ENCODE measurements around the gene METAP1D.

Gene METAP1D

GRCh38 chr2:171999161-171999560 lies 592 bp upstream of the METAP1D start:
- no peak for DNase-seq

GRCh38 chr2:172000696-172001361 lies 1.1 kb downstream of the METAP1D start:
- no peak for DNase-seq

- DNase-seq, result no peak
Measured at GRCh38 chr2:172007372-172007771, 7.6 kb downstream of the METAP1D start.

- DNase-seq, result no peak
Measured at GRCh38 chr2:172009823-172010222, 10.1 kb downstream of the METAP1D start.

- no peak for DNase-seq
Measured at GRCh38 chr2:172011812-172012575, 12.2 kb downstream of the METAP1D start.

GRCh38 chr2:172012677-172013391 lies 13.1 kb downstream of the METAP1D start:
- DNase-seq, result no peak

- DNase-seq, result no peak
Measured at GRCh38 chr2:172013396-172013795, 13.6 kb downstream of the METAP1D start.

- DNase-seq, result no peak
Measured at GRCh38 chr2:172021074-172021931, 21.6 kb downstream of the METAP1D start.

- no peak for DNase-seq
Measured at GRCh38 chr2:172021955-172022354, 22.2 kb downstream of the METAP1D start.

GRCh38 chr2:172031536-172031935 lies 31.8 kb downstream of the METAP1D start:
- DNase-seq, result no peak

- no peak for DNase-seq
Measured at GRCh38 chr2:172038121-172038520, 38.4 kb downstream of the METAP1D start.

GRCh38 chr2:172038604-172039003 lies 38.9 kb downstream of the METAP1D start:
- DNase-seq, result no peak

GRCh38 chr2:172039011-172039704 lies 39.4 kb downstream of the METAP1D start:
- DNase-seq, result no peak

- no peak for DNase-seq
Measured at GRCh38 chr2:172040311-172040710, 40.6 kb downstream of the METAP1D start.

- DNase-seq, result no peak
Measured at GRCh38 chr2:172046080-172046678, 46.4 kb downstream of the METAP1D start.

GRCh38 chr2:172046866-172047565 lies 47.3 kb downstream of the METAP1D start:
- no peak for DNase-seq

- no peak for DNase-seq
Measured at GRCh38 chr2:172047566-172048507, 48.1 kb downstream of the METAP1D start.

GRCh38 chr2:172048508-172049503 lies 49.1 kb downstream of the METAP1D start:
- no peak for DNase-seq

All from stimulated activated CD4-positive, alpha-beta T cell treated with anti-CD3 and anti-CD28 coated beads, Interleukin-4, amount 100 ng/mL, for 1 hour (primary cell).